Fibroblast of skin of right biceps (primary cell): ENCODE measurements around the gene NOL4L.

ENCODE experiments used
- DNase-seq: peaks from one replicate; pipeline ENCODE4 v3.0.0-alpha.2; 2013

Gene NOL4L

DNA sequence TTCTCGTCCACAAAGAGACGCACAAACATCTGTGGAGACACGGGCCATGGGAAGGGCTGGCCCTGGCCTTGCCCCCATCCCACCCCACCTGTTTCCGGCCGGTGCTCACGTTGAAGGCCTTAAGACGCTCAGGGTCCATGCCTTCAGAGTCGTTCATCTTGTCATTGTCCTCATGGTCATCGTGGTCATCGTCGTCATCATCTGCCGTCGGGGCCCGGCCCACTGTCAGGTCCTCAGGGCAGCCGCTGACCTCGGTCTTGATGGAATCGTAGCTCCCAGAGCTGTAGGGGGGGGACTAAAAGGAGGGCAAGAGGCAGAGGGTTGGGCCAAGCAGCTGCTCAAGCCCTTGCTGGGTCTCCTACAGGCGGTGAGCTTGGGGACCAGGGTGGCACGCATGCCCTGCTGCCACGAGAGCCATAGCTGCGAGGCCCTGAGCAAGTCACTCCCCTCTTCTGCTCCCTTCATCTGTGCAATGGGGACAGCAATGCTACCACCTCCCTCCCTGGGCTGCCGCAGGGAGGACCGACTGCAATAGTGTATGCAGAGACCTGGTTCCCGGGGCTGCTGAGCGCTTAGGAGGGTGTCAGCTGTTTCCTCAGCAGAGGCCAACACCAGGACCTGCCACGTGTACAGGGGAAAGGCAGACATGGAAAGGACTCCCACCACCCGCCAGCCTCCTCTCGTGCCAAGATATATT lies 131.5 kb downstream of the NOL4L start:
- no peak for DNase-seq

DNA sequence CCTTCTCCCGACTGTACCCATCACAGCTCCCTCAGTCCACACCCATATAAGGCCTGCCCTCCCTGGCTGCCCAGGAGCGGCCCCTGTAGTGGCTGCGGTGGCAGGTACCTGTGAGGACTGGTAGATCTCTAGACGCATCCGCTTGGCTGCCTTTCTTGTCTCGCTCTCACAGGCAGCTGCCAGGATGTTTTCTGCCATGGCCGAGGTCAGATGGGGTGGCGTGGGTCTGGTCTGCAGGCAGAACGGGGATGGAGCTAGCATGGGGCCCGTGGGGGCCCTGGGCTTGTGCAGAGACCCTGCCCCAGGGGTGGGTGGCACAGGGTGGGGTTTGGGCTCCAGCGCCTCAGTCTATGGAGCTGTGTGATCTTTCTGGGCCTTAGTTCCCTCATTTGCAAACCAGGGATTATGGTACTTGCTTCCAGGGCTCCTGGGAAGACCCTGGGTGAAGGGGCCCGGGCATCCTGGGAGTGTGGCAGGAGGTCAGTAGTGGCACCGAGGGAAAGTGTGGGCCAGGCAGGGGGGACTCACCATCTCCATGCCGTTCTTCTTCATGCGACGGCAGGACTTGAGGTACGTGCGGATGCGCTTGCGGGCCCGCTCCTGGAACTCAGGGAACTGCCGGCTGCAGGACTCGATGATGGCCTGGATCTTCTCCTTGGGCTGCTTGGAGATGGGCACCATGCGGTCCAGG lies 132.2 kb downstream of the NOL4L start:
- no peak for DNase-seq

DNA sequence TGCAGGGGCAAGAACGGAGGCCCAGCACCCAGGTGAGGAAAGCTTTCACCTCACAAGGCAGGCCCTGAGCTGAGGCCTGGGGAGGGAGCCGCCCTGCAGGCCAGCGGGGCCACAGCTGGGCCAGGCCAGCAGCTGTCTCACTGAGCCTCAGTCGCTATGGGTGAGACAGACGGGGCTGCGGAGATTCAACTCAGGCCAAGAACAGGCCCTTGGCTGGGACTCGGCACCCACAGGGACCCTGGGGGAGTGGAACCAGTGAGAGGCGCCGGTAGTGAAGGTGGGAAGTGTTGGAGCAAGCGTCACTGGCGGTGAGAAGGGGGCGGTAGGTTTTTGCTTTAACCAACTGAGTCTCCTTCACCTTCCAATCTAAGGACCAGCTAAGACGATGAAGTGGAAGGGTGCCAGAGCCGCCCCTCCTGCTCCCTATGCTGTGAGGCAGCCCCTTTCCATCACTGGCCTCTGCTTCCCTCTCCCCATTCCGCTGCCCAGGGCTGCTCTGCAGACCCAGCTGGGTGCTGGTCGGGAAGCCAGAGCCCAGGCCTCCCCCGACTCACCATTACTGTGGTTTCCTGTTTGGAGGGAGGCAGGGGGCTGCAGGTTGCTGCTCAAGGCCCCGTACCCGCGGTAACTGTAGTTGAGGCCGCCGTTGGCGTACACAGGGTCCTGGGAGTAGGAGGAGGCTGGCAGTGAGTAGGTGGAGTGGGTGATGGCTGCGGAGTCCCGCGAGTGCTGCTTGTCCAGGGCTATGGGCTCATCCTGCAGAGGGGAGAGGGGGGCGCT lies 133.3 kb downstream of the NOL4L start:
- DNase-seq = no peak

DNA sequence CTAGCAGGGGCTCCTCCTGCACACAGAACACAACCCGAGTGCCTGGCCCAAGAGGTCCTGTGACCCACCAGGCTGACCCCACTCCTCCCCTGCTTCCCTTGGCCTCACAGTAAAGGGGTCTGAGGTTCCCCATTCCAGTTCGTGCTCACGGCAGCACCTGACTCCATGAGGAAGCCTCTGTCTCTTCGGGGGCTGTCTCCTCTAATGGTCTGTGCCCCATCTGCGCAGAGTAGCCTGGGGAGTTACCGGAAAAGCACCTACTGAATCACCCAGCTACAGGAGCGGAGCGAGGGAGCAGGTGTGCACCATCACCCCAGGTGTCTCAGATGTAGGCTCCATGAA lies 133.8 kb downstream of the NOL4L start:
- no peak for DNase-seq

DNA sequence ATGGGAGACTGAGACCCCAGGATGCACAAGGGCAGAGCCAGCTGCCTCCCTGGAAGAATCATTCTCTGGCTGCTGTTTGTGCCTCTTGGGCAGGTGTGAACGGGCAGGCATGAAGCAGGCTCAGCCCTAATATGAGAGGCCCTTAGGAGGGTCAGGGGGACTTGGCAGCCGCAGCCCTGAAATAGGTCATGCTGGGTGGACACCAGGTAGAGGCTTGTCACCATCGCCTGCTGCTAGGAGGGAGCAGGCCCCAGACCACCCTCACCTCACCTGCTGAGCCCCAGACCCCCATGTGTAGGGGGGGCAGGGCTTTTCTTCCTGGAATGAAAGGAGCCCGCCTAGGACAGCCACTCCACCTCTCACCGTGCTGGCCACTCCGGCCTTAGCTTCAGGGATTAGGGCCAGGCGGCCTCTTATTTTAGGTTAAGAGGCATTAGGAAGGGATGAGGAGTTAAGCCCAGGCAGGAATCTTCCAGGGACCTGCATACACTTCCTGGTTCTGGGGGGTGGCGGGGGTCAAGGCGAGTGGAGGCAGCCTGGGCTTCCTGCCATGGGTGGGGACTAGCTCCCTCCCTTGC lies 134.6 kb downstream of the NOL4L start:
- no peak for DNase-seq

DNA sequence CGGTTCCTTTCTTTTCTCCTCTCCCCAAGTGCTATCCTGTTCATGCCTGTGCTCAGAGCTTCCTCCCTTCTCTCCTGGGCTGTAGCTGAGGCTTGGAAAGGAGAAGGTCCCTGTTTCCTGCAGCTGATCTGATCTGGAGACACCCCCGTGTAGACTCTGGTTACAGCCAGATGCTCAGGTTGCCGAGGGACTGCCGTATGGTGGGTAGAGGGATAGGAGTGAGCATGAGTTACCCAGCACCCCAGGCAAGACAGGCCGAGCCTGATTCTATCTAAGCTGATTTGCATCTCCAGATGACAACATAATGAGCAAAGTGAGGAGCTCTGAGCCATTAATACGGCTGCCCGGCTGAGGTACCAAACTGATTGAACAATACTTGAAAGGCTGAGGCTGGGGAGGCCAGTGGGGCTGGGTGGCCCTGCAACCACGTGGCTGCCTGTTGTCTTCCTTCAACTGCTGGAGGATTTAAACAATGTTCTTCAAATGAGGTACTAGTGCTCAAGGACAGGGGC lies 135.2 kb downstream of the NOL4L start:
- DNase-seq = no peak

DNA sequence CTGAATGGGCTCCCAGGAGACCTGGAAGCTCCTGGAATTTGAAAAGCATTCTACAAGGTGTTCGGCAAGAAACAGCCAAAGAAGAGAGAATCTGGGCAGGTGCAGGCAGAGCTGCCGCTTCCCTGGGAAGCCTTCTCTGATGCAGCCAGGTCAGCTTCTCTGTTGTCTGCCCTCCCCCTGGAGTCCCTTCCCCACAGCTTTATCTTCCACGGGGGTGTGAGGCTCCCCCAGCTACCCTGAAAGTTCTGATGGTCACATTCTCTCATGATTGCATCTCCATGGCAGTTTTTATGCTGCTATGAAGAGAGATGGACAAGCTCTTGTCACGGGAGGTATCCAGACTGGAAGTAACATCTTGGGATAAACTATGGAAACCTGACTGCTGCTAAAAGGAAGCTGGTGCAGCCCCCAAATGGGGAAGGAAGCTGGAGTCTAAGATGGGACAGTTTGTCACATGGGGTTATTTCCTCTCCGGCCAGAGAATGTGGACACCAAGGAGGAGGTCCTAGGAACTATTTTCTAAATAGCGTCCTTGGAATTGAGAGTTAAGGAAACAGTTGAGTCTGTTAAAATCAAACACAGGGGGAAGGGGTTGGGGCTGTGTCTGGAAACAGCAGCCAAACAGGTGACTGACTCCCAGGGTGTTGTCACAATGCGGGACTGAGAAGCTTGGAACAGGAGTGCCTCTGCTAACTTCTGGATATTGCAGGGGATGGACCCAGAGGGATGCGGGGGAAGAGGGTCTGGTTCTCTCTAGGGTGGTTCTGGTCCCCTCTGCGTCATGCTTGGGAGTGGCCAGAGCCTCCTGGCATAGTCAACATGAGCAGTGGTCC lies 135.9 kb downstream of the NOL4L start:
- DNase-seq = no peak

DNA sequence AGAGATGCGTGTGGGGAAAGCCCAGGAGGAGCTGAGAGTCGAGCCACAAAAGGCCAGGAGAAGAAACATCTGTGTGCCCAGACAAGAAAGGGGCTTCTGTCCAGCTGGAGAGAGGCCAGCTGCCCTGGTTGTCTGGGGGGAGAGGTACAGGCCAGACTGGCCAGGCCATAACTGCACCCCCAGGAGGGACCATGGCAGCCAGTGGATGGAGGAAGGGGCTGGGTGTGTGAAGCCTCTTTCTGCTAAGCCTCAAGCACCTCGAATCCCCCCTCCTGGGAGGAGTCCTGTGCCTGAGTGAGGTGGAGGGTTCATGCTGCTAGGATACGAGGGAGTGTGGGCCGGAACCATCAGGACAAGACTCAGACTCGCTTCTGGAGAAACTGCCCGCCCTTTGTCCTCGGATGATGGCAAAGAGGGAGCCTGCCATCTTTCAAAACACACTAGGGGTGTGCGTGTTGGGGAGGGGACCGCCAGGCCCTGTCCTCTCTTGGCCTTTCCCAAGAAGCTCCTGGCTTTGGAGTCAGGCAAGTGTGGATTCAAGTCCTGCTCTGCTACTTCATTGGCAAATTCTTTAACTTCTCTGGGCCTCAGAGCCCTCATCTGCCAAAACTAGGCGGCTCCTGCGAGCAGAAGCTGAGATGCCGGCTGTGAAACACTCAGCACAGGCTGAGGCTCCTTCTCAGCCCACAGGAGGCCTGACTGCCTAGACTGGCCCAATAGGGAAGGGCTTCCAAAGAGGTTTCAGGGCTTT lies 136.7 kb downstream of the NOL4L start:
- DNase-seq = no peak

DNA sequence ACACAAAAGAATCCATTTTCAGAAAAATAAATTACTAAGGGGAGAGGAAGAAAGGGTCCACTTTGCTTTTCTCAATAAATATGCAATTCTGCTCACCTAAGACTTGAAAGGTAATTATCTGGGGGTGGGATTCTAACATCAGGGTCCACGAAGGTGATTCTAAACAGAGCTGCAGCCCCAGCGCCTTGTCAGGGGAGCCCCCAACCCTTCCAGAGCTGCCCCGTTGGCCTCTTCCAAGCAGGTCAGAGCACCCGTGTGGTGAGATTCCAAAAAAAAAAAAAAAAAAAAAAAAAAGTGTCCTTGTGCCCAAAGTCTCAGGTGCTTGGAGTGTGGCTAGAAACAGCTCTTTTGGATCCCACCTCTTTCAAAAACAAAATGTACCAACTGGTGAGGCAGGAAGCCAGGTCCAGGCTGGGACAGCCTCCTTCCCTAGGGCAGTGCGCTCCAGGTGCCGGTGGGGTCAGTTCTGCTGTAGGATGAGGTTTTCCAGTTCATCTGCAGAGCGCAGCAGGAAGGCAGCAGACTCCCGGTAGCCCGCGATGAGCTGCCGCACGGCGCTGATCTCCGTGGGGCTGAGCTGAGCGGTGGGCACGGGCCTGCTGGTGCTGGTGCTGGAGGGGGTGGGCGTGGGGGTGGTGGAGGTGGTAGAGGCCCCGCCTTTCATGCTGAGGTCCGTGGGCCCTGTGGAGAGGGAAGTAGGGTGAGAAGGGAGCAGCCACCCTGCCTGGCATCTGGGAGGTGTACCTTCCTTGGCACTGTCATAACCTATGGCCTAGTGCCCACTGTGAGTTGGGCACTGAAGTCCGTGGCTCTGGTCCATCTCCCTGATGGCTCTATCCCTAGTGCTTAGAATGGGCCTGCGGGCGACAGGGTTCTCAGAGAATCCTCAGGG lies 137.8 kb downstream of the NOL4L start:
- DNase-seq = no peak

DNA sequence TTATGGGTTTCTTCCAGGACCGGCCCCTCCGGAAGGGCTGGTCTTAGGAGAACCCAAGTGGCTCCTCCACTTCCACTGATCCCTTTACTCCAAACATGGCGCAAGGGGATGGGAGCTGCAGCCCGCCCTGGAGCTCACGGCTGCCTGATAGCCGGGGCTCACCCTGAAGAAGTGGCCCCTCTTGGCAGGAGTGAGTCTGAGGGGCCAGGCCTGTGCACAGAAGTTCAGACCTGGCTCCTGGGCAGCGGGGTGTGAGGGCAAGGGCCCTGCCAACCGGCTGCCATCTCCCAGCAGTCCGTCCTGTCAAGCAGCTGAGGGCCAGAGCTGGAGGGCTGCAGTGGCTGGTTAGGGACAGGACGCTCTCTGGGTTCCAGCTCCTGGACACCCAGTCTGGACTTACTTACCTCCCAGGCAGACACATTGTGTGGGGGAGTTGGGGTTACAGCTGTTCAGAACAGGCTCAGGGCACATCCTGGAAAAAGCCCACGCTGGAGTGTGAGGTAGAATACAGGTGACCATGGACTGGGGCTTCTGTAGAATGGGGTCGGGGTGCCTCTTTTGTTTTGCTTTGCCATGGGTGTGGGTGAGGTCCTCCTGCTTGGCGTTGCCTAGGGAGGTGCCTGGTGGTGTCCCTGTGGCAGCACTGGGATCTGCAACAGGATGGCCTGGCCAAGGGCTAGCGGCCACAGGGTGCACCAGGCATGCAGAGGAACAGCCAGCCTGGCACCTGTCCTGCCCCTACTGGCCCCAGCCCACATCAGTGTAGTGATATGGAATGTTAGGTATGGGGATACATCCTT lies 138.6 kb downstream of the NOL4L start:
- no peak for DNase-seq

DNA sequence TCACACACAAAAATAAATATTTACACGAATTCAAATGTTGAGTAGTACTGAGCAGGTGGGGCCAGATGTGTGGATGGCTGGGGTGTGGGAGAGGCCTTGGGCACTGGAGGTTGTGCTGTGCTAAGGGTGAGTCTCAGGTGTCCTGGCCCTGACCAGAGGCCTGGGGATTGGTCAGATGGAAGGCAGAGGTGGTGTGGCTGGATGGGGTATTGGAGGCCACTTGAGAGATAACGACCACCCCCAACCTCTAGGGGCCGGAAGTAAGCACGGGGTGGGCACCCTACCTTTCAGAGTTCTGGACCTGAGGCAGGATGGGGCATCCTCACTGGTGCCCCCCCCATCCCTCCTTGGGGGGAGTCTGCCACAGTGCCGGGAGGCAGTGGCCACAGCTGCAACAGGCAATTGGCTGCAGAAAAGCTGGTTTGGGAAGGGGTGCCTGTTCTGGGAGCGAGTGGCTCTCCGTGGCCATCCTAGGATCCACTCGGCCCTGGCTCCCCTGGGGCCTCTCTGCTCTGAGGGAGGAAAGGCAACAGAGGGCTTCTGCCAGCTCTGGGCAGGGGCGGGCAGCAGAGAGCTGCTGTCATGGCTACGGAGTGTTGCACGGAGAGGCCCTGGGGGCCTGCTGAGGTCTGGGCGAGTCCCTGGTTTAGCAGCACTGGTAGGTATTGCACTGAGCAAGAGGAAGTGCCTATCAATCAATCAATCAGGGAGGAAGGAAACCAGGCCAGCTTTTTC lies 139.4 kb downstream of the NOL4L start:
- no peak for DNase-seq

DNA sequence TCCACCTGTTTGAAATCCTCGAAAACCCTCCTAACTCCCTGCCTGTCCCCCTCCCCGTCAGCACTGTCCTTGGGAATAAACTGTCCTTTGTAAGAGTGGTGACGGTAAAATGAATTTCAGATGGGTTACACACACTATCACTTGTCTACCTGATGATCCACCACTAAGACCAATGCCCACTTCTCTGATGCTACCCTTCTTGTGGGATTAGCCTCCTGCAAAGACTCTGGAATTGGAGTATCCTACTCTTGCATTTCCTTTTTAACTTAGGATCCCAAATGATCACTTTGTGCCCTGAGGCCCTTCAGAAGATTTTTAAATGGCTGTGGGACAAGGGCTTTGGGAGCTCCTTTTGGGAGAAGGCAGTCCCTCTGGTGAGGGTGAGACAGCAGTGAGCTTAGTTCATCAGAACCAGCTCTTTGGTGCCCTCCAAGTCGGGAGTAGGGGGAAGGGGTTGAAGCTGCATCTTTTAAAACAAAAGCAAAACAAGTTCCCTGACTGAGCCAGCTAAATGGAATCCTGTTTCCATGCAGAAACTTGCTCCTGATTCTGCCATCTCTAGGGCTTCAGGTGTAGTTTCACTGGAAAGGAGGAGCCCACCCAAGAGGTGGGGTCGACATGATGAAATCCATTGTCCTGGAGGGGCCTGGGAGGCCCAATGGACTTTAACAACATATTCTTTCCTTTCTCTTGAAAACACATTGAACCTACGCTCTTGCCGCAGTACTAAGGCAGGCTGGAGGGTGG lies 140.5 kb downstream of the NOL4L start:
- no peak for DNase-seq

DNA sequence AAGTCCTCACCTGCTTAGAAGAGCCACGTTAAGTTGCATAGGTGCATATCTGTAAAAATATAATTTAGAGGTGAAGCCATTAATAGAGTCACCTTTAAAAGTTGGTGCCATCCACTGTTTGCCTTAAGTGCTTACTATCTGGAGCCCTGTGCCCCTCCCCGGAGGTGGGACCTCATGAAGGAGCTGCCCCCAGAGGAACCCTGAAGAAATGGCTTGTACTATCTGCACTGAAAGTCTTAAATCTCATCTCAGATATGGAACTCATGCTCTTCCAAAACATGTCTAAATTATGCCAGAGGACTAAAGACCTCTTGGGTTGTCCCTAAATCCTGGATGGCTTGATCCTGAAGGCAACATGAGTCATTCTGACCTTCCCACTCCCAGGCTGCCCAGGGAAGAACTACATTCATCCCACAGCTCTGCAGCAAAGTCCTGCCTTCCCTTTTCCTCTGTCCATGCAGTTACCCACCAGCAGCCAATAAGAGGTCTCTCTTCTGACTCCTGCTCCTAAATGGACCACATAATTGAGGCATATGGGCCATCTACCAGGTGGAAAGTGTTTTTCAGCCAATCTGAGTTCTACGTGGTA lies 141.7 kb downstream of the NOL4L start:
- no peak for DNase-seq

DNA sequence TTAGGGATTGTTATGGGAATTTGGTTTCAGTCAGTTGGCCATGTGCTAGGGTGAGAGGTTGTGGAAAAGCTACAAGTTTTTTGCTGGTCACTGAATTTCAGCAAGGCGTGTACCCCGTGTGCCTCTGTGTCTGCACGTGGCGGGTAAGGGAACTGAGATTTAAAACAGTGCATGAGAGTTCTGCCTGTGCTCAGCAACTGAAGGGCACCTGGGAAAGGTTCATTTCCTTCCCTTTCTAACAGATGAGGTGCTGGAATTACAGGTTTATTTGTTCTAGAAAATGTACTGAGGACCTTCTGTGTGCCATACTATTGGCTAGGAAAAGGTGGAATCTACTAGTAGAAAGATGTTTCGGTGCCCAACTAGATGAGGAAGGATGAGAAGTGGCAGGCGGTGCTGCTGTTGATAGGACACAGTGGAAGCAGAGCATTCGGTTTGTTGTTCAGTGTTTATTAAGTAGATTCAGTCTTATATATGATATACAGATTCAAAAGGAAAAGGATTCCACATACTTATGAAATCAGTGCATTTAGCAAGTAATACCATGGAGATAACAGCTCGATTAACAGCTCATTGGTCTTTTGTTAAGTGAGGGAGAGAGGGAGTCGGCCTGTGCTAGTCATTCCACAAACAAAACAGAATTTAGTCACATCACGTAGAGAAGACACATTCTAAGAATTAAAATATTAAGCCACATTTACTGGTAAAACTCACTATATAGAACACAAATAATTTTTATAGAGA lies 142.3 kb downstream of the NOL4L start:
- no peak for DNase-seq

DNA sequence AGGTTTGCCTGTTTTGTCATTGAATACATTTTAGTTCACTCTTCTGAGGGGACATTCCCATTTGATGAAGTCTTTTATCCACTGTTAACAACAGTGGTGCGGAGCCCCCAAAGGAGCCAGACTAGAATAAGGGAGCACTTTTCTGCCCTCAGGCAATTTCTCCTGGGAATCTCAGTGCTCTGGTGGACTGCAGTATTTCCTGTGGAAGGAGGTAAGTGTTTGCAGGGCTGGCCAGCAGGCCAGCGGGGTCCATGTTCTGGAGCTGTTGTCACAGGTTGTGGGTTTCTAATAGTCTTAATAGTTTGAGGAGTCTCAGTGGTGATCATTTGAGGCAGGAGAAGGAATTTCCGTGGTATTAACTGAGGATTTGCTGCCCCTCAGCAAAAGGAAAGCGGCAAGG lies 143.5 kb downstream of the NOL4L start:
- no peak for DNase-seq

DNA sequence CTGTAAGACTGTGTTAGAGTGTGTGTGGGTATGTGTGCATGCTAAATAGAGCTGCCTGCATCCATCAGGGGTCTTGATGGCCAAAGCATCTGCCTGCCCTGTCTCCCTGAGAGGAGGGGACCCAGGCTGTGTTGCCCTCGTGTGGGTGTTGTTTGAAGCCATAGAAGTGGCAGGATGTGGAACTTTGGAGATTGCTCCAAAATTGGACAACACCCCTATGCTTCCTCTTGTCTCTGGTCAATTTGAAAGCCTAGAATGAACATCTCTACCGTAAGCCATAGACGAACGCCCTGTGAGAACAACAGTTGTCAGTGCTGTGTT lies 144.4 kb downstream of the NOL4L start:
- DNase-seq = no peak

DNA sequence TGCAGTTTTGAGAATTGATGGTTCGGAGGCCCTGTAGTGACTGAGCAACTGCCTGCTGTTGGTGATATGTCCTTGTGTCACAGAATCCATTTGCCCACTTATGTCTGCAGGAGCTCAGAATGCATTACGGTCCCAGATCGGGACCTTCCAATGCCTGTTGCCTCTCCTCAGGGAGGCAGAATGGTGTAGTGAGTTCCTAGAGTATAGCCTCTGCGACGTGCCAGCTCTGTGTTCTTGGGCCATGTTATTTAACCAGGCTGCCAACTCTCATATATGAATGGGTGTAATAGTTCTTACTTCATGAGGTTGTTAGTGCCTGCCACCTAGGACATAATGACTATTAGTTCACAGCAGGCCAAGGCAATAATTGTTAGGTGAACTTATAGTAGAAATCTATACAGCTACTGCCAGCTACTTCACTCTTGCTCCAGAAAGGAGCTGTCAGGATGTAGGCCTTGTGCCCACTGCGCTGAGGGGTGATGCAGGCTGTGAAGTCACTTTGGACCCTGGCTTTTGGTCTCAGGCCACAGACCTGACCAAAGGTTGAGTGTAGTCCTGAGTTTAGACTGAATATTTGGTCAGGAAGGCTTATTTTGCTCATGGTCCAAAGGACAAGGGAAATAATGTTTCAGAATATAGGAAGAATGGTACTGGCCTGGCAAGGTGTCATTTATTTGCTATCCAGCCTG lies 144.9 kb downstream of the NOL4L start:
- no peak for DNase-seq
